NCI-H146 treated with DMSO at 0.1 percent for 48 hours (cell line): ENCODE measurements around the gene RNF111.
"Not testable (repeated sequence)": the region's sequence is repeated elsewhere in the genome, so short reads cannot be mapped to it uniquely, and the experiment has no call there.

ENCODE experiments used
- DNase-seq: peaks from one replicate; lab custom pipeline; 2025; ENCODE audit not compliant: unreplicated experiment; lab: John Stamatoyannopoulos, UW

RNF111 gene

DNA sequence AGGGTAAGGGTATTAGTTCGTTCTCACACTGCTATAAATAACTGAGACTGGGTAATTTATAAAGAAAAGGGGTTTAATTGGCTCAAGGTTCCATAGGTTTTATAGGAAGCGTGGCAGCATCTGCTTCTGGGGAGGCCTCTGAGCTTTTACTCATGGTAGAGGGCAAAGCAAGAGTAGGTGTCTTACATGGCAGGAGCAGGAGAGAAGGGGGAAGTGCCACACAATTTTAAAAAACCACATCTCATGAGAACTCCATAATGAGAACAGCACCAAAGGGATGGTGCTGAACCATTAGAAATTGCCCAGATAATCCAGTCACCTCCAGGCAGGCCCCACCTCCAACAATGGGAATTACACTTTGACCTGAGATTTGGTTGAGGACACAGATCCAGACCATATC is 12.2 kb downstream of the RNF111 start:
- DNase-seq: no peak

DNA sequence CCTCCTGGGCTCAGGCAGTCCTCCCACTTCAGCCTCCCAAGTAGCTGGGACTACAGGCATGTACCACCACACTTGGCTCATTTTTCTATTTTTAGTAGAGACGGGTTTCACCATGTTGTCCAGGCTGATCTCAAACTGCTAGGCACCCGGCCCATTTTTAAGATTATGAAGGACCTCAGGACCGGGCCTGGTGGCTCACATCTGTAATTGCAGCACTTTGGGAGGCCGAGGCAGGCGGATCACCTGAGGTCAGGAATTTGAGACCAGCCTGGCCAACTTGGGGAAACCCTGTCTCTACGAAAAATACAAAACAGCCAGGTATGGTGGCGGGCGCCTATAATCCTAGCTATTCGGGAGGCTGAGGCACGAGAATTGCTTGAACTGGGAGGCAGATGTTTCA is 12.8 kb downstream of the RNF111 start:
- DNase-seq: not testable (repeated sequence)

DNA sequence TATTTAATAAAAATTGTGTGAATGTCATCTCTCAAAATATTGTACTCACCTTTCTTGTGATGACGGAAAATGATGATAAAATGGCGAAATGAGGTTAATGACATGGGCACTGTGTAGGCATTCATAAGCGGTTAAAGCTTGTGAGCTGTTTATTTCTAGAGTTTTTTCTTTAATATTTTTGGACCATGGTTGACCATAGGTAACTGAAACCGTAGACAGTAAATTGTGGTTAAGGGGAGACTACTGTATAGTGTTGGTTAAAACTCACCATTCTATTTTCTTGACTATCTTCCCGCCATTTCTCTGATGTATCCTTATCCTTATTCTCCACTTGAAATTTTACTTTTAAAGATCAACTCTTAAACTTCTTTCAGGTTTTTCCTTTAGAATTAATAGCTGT is 14.5 kb downstream of the RNF111 start:
- DNase-seq: no peak

DNA sequence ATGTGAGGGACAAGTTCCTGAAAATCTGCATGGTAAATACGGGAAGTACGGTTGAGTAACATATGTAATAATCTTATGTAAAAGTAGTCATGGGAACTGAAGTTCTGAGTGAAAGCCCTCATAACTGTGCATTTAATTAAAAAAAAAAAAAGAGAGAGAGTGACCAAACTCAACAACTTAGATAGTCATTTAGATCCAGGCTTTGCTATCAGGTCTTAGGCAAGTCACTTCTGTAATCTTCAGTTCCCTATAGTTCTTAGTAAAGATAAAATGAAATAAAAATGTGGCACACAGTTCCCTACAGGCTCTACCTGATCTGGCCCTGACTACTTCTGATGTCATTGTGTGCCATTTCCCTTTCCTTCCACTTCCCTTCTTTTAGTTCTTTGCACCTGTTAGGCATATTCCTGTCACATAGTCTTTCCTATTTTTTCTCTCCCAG is 15.0 kb downstream of the RNF111 start:
- no peak for DNase-seq

DNA sequence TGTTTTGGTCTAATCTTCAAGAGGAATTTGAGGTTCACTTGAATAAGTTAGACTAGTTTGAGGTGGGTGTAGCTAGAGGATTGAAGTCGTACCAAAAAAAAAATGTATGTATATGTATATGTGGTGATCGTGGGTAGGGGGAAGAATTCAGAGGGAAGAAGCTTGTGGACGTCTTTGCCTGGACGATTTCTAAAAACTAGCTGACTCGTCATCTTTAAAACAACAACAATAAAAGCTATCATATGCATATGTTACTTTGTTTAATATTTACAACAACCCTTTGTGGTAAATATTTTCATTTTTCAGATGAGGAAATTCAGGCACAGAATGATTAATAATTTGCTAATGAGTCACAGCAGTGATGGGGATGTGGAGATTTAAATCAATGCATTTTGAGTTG is 18.1 kb downstream of the RNF111 start:
- no peak for DNase-seq

DNA sequence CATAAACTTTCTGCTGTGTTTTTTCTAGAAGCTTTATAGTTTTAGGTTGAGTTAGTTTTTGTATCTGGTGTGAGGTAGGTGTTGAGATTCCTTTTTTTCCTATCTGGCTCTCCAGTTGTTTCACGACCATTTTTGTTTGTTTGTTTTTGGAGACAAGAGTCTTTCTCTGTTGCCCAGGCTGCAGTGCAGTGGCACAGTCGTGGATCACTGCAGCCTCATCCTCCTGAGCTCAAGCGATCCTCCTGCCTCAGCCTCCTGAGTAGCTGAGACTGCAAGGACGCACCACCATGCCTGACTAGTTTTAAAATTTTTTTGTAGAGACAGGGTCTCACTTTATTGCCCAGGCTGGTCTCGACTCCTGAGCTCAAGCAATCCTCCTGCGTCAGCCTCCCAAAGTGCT is 20.6 kb downstream of the RNF111 start:
- DNase-seq: no peak

DNA sequence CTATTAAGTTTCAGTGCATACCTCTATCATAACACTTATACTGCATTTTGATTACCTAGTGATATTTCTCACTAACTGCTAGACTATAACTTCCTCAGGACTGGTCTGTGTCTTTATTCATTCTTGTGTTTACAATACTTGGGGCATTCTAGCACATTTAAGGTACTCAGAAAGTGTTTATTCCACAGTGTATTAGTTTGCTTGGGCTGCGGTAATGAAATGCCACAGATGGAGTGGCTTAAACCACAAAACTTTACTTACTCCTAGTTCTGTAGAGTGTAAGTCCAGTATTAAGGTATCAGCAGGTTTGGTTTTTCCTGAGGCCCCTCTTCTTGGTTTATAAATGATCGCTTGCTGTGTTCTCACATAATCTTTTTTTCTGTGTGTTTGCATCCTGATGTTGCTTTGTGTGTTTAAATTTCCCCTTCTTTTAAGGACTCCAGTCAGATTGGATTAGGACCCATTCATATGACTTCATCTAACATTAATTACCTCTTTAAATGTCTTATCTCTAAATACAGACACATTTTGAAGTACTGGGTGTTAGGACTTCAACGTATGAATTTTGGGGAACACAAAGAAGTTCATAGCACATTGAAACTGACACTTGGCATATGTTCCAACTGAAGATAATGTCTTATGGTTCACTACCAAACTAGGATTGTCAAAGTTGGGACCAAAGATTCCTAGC is 23.9 kb downstream of the RNF111 start:
- no peak for DNase-seq

DNA sequence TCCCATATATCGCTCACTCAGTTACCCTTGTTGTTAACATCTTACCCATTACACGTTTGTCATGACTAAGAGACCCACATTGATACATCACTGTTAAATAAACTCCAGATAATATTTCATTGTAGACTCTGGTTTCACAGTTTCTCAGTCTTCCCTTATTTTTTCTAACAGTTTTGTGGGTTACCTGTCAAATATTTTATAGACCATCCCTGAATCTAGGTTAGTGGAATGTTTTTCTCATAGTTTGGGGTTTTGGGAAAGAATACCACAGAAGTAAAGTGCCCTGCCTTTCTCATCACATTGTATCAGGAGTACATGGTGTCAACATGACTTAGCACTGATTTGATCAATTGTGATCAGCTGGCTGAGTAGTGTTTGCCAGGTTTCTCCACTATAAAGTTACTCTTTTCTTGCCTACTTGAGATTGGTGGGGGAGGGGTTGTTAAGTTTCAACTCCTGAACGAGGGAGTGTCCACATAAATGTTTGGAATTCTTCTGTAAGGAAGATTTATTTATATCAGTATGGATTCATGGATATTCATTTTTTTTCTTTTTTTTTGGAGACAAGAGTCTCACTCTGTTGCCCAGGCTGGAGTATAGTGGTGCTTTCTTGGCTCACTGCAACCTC is 25.9 kb downstream of the RNF111 start:
- no peak for DNase-seq

DNA sequence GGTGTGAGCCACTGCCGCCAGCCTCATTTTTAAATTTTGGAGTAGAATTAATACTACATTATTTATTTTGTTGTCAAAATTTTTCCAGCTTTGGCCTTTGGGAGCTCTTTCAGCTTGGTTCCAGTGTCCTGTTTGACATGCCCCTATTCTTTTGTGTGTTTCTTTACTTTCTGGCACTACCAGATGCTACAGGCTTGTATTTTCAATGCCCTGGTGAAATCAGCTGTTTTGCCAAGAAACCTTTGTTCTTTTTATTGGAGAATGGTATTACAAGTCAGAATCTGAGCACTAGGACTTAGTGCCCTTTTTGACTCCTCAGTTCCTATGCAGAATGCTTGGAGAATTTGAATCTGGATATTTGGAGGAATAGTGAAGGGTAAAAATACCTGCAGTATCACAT is 26.6 kb downstream of the RNF111 start:
- DNase-seq: no peak

DNA sequence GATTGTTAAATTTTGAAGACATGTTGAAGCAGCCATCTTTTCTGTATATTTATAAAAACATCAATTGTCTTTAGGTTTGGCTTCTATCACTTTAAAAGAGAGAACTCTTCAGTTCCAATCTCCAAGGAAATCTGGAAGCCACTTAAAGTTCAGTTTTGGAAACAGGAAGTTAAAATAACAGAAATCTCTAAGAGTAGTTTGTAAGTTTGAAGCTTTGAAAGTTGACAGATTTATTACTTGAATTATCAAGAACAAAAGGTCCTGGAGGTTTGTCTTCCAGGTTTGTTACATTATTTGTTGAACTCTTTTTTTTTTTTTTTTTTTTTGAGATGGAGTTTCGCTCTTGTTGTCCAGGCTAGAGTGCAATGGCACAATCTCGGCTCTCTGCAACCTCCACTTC is 30.0 kb downstream of the RNF111 start:
- no peak for DNase-seq

DNA sequence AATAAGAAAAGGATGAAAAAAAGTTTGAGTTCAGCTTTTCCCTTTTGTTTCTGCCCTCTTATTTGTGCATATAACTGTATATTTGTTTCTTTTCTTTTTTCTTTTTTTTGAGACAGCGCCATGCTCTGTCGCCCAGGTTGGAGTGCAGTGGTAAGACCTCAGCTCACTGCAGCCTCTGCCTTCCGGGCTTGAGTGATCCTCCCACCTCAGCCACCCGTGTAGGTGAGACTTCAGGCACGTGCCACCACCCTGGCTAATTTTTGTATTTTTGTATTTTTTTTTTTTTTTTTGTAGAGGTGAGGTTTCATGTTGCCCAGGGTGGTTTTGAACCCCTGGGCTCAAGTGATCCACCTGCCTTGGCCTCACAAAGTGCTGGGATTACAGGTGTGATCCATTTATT is 31.4 kb downstream of the RNF111 start:
- DNase-seq: no peak

DNA sequence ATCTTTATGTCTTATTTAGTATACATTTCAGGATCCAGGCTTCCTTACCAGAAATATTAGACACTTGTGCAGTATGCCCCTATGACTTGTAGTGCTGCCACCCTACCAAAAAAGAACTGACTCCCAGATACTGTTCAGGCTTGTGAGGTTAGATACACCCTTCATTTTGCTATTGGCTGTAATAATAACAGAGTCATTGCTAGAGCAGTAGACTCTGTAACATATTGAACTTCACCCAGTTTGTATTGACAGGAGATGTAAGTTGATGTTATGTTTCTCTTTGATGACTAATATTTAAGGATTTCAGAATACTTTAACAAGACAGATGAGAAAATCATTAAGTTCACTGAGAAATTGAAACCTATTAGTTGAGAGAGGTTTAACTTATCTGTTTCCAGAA is 32.9 kb downstream of the RNF111 start:
- DNase-seq: no peak

DNA sequence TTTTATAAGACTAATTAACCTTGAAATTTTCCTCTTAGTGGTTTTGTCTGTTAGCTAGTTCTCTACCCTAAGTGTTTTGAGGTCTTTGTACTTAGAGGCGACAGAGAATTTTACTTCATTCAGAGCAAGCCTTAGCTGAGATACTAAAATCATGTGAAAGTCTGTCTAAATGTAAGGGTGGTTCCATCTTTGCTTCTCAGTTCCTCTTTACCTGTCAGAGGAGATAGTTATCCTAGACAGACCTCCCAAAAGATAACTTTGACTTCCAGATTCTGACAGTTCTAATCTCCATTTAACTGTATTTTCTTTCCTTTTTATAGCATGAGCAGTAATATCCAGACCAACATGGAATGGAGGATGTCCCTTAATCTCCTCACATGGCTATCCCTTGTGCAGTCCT is 34.7 kb downstream of the RNF111 start:
- DNase-seq: no peak

DNA sequence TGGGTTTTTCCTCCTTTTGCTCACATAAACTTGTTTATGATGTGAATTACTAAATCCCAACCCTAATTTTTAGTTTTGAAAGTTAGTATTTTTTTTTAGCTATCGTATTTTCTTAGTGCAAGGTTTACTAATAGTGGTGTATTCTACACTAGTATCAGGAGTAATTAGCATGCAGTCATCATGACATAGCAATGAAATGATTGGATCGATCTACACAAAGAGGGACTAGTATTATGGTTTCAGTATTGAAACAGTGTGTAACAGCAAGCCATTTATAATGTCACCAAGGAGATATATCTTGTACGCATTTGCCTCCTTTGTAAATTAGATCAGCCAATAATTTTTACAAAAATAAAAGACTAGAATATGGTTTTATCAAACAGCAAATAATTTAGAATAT is 38.7 kb downstream of the RNF111 start:
- no peak for DNase-seq

DNA sequence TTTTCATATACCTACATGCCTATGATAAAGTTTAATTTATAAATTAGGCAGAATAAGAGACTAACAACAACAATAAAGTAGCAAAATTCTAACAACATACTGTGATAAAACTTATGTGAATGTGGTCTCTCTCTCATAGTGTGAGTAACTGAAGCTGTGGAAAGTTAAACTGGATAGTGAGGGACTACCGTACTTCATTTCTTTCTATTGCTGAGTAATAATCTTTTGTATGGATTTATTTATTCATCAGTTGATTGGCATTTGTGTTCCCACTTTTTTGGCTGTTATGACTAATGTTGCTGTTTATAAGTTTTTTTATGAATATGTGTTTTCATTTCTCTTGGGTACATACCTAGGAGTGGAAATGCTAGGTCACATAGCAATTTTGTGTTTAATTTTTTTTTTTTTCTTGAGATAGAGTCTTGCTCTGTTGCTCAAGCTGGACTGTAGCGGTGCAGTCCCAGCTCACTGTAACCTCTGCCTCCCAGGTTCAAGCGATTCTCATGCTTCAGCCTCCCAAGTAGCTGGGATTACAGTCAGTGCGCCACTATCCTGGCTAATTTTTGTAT is 41.0 kb downstream of the RNF111 start:
- no peak for DNase-seq

DNA sequence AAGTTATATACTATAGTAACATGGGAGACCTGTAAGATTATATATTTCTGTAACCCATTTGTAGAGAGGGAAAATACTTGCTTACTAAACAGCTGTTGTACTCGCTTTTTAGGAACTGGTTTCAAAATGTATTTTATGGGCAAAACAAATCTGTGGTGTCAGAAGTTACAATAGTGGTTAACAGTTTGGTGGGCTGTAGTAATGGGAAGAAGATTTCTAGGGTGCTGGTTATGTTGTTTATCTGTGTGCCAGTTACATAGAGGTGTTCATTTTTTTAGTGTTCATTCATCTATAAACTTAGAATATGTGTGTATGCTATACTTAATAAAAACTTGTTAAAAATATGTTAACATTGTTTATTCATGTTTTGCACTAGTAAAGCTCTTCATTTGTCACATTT is 42.1 kb downstream of the RNF111 start:
- no peak for DNase-seq

DNA sequence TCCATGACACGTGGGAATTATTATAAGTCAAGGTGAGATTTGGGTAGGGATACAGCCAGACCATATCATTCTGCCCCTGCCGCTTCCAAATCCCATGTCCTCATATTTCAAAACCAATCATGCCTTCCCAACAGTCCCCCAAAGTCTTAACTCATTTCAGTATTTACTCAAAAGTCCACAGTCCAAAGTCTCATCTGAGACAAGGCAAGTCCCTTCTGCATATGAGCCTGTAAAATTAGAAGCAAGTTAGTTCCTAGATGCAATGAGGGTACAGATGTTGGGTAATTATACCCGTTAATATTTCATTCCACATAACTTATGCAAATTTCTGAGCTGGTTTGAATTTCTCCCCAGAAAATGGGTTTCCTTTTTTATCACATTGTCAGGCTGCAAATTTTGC is 47.7 kb downstream of the RNF111 start:
- DNase-seq: no peak

DNA sequence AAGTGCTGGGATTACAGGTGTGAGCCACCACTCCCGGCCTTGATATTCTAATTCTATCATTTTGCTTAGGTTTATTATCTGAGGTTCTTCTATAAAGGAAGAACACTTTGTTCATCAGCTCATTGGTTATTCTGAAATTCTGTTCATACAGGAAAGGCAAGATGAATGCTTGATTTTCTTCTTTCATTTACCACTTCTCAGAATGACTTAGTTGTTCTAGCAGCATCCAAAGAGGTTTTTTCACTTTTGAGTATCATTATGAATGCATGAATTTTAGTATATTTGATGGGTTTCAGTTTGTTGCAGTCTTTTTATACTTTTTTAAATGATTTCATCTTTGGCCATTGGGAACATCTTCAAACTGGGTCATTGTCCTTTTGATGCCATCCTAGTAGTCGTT is 51.8 kb downstream of the RNF111 start:
- no peak for DNase-seq

DNA sequence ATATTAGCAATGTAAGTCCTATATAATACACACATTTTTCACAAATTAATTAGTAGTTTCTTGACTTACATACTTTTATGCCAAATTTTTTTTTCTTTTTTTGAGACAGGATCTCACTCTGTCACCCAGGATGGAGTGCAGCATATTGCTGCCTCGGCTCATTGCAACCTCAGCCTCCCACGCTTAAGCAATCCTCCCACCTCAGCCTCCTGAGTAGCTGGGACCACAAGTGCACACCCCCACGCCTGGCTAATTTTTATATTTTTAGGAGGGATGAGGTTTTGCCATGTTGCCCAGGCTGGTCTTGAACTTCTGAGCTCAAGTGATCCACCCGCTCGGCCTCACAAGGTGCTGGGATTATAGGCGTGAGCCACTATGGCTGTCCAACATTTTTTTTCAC is 54.6 kb downstream of the RNF111 start:
- DNase-seq: no peak

DNA sequence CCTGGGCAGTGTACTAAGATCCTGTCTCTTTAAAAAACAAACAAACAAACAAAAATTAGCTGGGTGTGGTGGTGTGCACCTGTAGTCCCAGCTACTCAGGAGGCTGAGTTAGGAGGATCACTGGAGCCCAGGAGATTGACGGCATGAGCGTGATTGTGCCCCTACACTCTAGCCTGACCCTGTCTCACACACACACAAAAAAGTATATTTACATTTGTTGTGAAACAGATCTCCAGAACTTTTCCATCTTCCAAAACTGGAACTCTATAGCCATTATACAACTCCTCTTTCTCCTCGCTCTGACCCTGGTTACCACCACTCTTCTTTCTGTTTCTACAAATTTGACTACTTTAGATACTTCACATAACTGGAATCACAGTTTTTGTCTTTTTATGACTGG is 61.4 kb downstream of the RNF111 start:
- DNase-seq: no peak

DNA sequence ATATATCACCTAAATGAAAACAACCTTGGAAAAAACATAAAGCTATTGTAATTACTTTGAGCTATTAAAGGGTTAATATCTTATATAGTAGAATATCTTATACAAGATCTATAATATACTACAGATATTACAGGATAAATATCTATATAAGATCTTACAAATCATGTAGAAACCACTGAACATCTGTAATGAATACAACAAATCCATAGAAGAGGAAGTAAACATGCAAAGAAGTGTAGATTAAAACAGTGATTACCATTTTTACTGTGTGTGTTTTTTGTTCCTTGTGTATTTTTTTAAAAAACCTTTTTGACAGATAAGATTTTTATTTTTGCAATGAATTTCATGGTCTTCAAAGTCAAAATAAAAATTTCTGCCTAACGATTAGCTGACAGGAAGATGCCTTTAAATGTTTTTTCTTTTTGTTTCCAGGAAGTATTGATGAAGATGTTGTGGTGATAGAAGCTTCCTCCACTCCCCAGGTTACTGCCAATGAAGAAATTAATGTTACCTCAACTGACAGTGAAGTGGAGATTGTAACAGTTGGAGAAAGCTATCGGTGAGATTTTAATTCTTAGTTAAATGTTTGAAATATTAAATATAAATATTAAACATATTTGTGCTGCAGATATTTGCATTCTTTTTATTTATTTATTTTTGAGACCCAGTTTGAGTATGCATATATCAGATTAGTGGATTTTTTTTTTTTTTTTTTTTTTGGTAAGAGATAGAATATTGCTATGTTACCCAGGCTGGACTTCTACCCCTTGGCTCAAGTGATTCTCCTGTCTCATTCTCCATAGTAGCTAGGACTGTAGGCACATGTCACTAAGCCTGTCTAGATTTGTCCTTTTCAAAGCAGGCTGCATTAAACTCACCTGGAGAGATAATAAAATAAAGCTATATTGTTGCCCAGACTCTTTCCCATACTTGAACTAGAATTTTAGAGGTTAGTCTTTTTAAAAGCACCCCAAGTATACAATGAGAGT is 64.7 kb downstream of the RNF111 start:
- DNase-seq: no peak
